HG03175 (cell line): ENCODE measurements around the gene CNTD1.

Experiments
- ATAC-seq: cut with Tn5 transposase; IDR thresholded peaks from one replicate; pipeline ENCODE4 v1.9.1; 2021; ENCODE audit warnings: mild to moderate bottlenecking, moderate library complexity; ENCODE audit not compliant: unreplicated experiment

Gene CNTD1

GRCh38 chr17:42803074-42803883 is 4.6 kb downstream of the CNTD1 start:
- no peak for ATAC-seq

- no peak for ATAC-seq
These were observed 6.3 kb downstream of the CNTD1 start for GRCh38 chr17:42804918-42805367.

DNA sequence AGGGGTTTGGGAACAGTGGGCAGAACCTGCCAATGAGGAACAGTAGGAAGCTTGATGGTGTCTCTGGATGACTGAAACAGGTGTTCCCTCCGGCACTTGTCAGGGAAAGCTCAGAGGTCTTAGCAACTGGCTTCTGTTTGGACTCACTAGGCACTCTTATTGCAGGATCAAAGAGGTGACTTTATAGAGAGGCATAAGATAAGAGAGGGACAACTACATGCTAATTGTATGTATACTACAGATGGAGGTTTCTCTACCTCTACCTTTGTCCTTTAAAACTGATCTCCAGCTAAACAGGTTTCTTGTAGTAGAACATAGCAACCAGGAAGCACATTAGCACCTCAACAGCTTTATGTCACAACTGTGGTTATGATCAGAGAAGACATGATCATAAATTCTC is 7.6 kb downstream of the CNTD1 start:
- ATAC-seq, result no peak

GRCh38 chr17:42809250-42809649 is 10.6 kb downstream of the CNTD1 start:
- no peak for ATAC-seq

DNA sequence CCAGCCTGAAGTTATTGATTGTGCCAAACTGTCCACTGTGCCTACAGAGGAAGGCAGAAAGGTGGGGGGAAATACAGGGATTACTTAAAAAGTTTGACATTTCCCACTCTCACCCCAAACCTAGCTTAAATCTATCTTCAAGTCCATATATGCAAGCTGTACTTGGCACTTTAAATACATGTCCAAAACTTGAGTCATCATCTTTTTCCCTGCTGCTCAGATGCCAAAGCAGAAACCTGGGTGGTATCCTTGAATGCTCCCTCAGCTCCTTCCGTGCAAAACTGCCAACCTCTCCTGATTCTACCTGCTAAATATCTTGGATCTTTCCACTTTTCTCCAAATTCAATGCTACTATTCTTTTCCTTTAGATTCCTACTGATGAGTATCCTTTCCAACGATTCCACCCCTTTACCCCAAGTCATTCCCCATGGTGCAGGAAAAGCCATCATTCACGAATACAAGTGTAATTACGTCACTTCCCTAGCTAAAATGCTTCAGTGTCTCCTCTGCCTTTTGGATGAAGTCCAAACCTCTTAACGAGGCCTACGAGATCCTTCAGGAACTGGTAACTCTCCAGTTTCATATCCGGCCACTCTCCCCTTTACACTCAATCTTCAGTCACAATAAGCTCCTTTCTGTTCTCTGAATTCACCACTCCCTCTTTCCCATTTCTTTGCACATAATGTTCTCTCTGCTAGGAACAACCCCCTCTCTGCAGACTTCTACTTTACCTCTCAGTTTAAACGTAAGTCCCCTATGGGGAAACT is 16.2 kb downstream of the CNTD1 start:
- ATAC-seq, result no peak

DNA sequence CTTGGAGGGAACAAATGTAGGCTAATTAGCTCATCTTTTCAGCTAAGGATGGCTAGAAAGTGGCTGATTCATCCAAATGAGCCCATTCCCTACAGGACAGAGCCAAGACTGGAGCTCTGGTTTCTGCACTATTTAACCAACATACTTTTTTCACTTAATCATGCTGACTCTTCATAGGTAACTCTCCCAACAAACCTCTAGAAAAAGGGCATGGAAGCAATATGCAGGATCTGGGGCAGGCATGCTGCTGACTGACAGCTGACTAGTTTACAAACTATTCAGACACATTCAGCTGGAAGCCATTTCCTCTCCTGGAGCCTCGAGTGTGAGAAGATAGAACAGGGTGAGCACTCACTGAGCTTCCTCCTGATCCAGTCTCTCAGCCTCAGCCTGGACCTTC is 19.2 kb downstream of the CNTD1 start:
- no peak for ATAC-seq

DNA sequence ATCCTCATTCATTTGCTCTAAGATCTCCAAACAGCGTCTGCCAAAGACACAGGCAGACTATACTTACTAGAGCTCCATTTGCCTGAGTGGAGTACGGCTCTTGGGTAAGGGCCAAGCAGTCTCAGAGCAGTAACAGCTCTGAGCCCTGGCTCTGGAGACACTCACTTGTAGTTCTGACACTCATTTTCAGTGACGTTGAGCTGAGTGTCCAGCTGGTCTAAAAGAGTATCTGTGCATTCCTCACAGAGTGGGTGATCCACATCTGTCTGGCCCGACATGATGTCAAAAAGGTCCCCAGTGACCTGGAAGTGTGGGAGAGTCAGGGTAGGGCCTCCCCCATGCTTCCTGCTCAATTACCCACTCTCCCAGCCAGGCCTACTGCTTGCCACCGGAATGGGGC is 19.7 kb downstream of the CNTD1 start:
- ATAC-seq, result no peak

- no peak for ATAC-seq
These were observed 21.4 kb downstream of the CNTD1 start for GRCh38 chr17:42819939-42820535.

DNA sequence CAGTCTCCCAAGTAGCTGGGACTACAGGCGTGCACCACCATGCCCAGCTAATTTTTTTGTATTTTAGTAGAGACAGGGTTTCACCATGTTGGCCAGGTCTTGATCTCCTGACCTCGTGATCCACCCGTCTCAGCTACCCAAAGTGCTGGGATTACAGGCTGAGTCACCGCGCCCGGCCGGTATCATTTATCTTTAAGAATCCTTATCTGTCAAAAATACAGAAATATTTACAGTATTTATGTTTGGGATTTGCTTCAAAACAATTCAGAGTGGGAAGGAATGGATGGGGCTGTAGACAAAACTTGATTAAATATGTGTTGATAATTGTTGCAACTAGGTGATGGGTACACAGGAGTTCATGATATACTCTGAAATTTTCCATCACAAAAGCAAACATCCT is 22.5 kb downstream of the CNTD1 start:
- no peak for ATAC-seq

- no peak for ATAC-seq
These were observed 28.8 kb downstream of the CNTD1 start for GRCh38 chr17:42827472-42827871.

DNA sequence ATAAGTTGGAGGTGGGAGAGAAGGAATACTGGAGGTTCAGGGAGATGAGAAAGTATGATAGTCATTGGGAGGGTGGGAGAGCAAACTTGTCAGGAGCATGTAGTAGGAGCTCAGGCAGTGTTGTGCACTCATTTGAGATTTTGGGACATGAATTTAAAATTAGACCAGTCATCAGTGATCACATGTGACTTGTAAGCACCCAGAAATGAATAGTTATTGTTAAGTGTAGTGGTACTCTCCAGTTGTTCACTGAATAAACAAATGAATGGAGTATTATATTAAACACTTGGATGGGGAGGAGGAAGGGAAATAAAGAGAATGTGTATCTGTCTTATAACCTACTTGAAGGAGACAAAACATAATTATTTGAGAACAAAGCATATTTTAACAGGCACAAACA is 32.3 kb downstream of the CNTD1 start:
- no peak for ATAC-seq

DNA sequence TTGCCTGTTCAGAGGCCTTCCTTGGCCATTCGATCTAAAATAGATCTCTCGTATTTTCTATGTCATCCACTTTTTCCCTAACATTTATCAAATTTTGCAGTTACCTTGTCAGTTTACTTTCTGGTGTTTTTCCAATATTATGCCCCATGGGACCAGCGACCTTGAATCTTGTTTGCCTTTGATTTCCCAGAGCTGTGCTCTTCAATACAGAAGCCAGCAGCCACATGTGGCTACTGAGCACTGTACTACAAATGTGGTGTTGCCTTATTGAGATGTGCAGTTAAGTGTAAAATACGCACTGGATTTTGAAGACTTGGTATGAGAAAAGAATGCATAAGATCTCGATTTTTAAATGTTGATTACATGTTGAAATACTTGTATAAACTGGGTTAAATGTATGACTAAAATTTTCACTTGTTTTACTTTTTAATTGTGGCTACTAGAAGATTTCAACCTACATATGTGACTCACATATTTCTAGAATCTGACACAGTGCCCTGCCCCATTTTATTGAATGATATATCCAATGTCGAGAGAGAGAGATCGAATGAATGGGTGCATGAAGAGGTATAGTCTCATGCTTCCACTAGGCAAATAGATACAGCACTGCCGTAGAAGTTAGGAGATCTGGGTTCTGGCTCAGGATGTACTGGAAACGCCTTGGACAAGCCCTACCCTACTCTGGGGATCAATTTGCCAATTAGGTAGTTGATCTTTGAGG is 33.7 kb downstream of the CNTD1 start:
- ATAC-seq, result no peak

DNA sequence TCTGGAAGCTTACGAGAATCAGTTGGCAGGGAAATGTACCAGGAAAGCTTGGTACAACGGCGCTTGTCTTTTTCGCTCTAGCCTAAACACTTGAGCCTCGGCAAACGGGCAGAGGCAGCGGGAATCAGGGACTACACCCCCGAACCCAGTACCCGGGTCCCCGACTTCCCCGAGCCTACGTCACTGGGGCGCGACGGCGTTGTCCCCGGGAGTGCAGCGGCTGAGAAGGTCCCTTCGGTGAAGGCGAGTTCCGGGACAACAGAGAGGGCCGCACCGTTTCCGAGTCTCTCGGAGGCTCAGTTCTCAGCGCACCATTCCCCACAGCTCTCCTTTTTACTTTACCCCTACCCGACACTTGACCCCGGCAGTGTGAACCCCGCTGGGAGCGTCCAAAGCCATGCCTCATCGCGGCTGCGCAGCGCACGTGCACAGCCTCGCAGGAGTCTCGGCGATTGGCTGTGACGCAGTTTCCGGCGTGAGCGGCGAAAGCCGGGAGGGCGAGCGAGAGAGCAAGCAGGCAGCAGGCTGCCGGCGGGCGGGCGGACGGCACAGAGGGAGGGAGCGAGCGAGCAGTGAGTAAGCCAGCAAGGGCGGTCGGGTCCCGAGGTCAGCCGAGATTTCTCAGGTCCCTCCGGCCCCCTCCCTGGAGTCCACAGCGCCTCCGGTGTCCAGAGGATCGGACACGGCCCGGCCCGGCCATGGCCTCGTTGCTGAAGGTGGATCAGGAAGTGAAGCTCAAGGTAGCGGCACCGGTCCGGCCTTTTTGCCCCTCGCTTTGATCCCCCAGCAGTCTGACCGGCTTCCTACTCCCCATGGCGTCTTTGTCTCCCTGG is 34.5 kb downstream of the CNTD1 start, which contains the start of gene PSME3:
Gene PSME3 (plus strand): TSS at position 464 of the 833 bp plus-strand sequence. CDS start 235 bp downstream, at position 699.
- ATAC-seq, result peak; percentile 86

- no peak for ATAC-seq
These were observed 35.2 kb downstream of the CNTD1 start for GRCh38 chr17:42833767-42834422.

DNA sequence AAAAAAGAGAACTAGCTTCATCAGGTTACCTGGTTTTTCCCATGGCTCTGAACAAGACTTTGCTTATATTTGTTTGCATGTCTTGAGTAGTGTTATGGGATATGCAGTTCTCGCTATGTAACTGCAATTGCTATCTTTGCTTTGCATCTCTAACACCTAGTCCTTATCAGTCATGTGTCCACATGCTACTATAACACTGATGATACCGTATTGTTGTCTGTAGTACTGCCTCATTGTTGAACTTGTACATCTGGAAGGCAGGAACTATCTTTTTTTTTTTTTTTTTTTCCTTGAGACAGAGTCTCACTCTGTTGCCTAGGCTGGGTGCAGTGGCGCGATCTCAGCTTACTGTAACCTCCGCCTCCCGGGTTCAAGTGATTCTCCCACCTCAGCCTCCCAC is 37.1 kb downstream of the CNTD1 start:
- no peak for ATAC-seq

DNA sequence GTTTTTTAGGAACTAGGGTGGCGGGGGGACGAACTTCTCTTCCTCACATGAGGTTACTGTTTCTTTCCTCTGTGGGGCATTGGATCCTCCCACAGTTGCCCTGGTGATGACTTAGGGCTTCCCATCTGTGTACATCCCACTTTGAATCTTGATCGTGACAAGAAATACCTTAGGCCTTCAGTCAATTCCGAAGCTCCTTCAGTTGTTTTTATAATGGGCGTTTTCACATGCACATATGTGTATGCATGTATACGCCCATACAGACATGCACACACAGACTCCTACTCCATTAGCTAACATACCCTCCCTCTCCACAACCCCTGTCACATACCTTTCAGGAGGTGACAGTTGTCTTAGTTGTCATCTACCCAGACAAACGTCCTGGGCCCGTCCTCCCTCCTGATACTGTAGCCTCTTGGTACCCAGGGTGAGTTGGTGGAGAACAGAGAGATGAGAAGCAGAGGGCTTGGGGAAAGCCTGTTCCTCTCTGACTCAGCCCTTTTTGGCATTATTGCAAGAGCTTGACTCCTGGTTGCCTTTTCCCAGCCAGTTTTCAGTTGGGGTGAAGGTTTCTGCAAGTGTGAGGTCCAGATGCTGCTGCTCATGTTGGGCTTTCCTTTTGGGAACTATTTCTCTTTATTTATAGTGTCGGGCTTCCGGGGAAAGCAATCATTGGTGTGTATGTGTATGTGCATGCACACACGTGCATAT is 43.5 kb downstream of the CNTD1 start:
- ATAC-seq, result no peak

- ATAC-seq, result no peak
These were observed 44.8 kb downstream of the CNTD1 start for GRCh38 chr17:42843358-42843934.

DNA sequence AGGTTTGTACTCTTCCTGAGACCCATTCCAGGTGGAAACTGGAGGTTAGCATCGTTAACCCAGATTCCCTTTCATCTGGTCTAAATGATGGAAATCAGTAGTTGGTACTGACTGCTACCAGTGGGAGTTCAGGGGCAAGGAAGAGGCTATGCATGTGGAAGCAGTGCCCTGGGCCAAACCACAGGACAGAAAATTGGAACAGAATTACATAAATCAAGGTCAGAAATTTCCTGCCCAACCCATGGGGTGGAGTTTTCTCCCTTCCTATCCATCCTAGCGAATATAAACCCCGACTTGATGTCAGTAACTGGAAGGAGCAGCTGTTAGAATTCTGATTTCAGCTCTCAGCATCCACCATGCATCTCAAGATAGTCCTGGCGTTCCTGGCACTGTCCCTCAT is 45.6 kb downstream of the CNTD1 start, which contains the start of gene AOC2:
Gene AOC2 (plus strand): TSS at position 310 of the 400 bp plus-strand sequence. CDS start 47 bp downstream, at position 357.
- ATAC-seq, result no peak
